NCI-H1048 (cell line): ENCODE measurements around the gene NUDT3.
"Not testable (repeated sequence)": the region's sequence is repeated elsewhere in the genome, so short reads cannot be mapped to it uniquely, and the experiment has no call there.

Experiments
- DNase-seq: peaks from one replicate; lab custom pipeline; 2025; lab: John Stamatoyannopoulos, UW

NUDT3 gene

DNA sequence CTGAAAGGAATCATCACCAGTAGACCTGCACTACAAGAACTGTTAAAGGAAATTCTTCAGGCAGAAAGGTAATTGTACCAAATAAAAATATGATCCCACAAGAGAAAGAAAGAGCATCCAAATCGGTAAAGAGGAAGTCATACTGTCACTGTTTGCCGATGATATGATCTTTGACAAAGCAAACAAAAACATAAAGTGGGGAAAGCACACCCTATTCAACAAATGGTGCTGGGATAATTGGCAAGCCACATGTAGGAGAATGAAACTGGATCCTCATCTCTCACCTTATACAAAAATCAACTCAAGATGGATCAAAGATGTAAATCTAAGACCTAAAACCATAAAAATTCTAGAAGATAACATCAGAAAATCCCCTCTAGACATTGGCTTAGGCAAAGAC, 140.1 kb downstream of the NUDT3 start:
- not testable (repeated sequence) for DNase-seq

DNA sequence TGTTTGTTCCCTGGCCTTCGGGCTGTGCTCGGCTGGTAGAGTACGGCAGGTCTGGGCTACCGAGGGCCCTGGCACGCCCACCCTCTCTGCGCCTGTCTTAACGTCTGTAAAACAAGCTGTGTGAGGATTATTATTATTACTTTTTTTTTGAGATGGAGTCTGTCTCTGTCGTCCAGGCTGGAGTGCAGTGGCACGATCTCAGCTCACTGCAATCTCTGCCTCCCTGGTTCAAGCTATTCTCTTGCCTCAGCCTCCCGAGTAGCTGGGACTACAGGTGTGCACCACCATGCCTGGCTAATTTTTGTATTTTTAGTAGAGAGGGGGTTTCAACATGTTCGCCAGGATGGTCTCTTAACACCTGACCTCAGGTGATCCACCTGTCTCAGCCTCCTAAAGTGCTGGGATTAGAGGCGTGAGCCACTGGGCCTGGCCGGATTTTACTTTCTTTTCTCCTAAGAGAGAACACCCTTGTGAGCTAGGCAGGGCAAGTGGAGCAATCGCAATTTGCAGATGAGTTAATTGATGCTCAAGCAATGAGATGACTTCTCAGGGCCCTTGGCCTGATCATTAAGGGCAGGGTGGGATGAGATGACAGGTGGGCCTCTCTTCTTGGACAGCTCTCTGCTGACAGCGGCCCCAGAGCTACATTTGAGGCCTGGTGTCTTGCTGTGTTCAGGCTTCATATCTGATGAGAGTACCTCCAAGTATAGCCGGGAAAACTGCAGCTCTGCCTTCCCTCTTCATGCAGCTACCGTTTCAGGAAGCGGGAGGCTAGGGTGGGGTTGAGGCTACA, 142.8 kb downstream of the NUDT3 start:
- DNase-seq = no peak

DNA sequence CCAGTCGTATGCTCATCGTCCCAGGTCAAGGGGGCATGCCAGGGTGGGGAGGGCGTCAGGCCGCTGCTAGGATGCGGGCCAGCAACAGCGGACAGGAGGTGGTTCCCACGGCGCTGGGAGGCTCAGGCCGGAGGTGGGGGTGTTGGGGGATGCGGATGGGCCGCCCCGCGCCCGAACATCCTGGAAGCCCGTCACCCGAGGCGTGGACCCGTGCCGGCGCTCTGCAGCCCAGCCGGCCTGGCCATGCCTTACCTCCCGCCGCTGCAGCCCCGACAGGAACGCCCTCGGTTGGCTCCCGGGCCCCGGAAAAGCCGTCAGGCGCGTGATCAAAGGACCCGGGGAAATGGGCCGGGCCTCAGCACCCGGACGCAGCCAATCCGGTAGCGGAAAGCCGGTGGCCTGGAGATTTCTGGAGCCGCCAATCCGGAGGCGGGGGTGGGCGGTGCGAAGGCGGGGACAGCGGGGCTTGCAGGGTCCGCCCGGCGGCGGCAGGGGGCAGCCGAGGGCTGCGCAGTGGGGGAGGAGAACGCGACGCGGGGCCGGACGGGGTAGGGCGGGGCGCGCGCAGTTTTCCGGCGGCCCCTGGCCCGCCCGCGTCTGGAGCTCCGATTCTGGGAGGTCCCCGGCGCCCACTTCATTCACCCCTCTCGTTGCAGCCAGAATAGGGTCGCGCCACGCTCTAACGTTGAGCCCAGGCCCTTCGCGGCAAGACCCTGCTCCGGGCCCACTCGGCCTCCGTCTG, 143.6 kb downstream of the NUDT3 start, which contains the start of gene SMIM29:
Gene SMIM29, minus strand, starts transcription at position 280 of the 742 bp plus-strand sequence. CDS start 1,215 bp downstream, outside the sequence.
- peak; percentile 88 for DNase-seq

DNA sequence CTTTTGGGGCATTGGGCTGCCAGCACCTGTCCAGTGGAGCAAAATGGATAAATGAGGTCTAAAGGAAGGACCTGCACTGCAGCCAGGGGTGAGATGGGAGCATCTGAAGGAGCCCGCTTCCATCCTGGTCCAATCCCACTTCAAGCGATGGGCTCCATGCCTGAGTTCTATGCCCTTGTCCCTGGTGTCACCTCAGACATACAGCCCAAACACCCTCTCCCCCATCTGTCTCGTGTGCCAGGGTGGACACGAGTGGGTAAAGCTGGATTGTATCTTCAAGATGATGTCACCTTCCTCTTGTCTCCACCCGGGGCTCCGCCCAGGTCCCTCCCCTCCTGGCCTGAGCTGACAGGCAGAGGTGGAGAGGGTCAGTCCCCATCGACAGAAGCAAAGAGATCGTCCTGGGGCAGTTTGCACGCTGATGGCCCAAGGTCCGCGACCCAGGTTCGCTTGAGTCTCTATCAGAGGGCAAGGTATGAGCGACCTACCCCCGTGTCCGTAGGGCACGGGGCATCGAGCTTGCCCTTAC, 144.2 kb downstream of the NUDT3 start:
- DNase-seq = no peak

DNA sequence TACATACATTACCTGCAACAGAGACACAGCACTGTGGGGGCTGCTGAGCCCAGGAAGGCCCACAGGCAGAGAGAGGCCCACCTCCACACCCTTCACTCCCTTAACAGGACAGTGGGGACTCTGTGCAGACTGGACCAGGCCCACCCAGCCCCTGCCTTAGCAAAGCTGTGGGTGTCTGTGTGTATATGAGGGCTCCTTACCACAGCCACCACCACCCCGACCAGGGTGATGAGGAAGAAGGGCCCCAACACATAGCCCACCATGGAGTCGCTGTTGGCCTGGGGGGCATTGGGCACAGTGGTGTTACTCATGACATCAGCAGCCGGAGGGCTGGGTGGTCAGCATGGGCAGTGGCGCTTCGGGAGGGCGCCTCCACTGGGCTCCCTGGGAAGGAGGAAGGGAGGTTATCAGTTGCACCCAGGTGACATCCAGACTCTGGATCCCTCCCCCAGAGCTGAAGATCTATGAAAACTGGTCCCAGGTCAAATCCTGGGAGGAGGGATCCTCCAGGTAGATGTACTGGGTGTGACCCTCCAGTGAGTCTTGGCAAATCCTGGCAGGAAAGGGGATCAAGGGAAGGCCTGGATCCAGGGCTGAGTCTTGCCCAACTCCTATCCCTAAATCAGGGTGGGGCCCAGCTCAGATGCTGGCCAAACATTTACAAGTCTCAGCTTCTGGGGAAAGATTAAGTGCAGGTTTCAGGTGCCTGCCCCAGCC, 144.8 kb downstream of the NUDT3 start:
- DNase-seq = no peak

DNA sequence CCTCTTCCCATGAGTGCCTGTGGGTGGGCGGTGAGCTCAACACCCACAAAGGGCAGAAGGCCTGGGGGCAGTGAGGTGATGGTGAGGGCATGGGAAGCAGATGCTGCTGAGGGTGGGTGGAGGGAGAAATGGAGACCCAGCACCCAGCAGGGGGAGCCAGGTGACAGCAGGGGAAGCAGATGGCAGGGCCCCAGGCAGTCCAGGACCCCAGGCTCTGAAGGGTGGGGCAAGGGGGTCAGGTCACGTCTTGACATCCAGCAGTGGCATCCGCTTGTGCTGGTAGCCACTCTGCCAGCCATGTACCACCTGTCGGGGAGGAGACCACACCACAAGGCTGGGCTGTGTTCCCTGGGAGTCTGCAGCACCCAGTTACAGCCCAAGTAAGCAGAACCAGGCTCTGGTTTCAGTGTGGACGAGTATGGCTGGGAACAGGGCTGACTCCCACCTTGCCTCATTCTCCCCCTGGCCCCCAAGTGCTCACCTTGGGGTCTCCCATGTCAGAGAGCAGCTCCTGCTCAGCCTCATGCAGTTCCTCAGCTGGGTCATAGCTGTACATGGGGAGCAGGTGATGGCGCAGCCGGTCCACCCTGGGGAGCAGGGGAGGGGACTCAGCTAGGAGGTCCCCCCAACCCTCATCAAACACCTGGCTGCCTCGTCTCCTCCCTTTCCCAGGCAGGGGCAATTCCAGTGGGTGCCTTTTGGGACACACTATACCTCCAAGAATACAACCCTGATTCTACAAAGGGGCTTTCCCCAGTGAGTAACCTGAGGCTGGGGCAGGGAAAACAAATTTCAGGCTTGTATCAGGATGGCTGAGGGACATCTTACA, 145.7 kb downstream of the NUDT3 start:
- DNase-seq = no peak

DNA sequence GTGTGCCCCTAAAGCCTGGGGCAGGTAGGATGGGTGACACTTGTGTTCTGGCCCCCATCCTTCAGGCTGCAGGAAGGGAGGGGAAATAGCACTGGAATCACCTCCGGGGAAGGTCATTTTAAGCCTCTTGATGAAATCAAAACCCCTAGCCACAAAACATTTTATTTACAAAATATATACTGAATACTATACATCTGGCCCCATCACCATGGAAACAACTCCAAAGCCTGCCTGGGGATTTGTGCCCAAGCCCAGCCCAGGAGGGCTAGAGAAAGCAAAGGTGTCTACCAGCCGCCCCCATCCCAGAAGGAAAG, 146.3 kb downstream of the NUDT3 start:
- no peak for DNase-seq

DNA sequence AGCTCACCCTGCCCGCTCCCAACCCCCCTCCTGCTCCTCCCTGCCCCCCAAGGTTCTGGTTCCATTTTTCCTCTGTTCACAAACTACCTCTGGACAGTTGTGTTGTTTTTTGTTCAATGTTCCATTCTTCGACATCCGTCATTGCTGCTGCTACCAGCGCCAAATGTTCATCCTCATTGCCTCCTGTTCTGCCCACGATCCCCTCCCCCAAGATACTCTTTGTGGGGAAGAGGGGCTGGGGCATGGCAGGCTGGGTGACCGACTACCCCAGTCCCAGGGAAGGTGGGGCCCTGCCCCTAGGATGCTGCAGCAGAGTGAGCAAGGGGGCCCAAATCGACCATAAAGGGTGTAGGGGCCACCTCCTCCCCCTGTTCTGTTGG, 146.7 kb downstream of the NUDT3 start:
- DNase-seq = not testable (repeated sequence)

DNA sequence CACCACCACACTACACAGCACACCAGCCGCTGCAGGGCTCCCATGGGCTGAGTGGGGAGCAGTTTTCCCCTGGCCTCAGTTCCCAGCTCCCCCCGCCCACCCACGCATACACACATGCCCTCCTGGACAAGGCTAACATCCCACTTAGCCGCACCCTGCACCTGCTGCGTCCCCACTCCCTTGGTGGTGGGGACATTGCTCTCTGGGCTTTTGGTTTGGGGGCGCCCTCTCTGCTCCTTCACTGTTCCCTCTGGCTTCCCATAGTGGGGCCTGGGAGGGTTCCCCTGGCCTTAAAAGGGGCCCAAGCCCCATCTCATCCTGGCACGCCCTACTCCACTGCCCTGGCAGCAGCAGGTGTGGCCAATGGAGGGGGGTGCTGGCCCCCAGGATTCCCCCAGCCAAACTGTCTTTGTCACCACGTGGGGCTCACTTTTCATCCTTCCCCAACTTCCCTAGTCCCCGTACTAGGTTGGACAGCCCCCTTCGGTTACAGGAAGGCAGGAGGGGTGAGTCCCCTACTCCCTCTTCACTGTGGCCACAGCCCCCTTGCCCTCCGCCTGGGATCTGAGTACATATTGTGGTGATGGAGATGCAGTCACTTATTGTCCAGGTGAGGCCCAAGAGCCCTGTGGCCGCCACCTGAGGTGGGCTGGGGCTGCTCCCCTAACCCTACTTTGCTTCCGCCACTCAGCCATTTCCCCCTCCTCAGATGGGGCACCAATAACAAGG, 147.3 kb downstream of the NUDT3 start:
- not testable (repeated sequence) for DNase-seq

DNA sequence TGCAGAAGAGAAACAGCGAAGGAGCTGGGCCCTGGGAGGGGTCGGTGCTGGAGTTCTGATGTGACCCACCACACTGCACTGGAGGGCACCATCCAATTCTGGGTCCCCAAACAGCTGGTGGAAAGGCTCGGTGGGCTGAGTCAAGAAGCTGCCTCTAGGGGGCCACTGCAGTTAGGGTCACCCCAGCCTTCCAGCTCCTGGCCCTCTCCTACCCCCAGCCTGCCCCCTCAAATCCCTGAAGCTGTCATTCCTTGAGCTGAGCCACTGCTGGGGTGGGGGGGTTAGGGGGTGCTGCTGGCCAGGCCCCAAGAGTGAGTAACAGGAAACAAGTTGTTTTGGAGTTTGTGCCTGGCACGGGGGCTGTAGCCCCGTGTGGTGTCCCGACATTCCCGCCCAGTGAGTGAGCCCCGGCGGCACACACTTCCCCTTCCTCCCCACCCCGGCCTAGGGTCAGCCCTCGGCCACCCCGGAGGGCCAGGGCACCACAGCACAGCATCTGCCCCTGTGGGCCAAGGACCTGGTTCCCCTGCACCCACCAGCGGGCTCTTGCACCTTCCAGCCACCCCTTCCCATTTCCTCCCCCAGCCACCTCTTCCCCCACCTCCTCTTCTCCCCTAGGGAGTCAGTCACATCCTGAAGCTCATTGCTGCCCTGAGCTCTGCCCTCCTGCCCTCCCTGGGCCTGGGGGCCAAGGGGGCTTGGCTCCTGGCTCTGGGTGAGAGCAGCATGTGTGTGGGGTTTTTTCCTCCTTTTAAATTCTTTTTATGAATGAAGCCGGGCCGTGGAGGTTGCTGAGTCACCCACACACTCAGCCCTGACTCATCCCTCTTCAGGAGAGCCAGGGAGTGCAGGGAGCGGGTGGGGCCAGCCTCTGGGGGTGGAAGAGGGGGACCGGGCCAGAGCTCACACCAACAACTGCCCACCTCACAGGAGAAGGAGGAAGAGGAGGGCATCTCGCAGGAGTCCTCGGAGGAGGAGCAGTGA, 148.3 kb downstream of the NUDT3 start:
- DNase-seq = no peak

DNA sequence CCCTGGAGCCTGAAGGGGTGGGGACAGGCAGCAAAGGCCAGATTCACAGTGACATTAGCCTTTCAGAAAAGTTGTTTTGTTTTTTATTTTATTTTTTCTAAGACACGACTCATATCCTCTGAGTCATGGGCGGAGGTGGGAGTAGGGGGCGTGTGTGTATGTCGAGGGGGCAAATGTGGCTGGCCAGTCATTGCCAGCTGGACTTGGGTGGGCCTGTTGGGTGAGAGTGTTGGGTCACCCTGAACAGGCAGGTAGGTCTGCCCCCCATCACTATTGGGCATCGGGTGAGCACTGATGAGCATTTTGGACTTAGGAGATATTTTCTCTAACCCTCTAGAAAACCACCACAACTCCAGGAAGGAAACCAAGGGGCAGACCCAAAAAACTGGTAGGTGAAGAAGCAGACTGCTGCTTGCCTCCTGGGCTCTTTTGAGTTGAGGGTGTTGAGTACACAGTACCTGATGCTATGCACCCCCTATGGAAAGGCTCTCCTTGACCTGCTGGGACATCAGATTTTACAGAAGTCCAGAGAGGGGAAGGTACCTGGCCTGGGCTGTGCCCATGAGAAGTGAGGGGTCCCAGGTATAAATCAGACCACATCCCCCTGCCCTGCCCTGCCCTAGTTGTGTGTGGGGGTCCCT, 149.2 kb downstream of the NUDT3 start:
- no peak for DNase-seq

DNA sequence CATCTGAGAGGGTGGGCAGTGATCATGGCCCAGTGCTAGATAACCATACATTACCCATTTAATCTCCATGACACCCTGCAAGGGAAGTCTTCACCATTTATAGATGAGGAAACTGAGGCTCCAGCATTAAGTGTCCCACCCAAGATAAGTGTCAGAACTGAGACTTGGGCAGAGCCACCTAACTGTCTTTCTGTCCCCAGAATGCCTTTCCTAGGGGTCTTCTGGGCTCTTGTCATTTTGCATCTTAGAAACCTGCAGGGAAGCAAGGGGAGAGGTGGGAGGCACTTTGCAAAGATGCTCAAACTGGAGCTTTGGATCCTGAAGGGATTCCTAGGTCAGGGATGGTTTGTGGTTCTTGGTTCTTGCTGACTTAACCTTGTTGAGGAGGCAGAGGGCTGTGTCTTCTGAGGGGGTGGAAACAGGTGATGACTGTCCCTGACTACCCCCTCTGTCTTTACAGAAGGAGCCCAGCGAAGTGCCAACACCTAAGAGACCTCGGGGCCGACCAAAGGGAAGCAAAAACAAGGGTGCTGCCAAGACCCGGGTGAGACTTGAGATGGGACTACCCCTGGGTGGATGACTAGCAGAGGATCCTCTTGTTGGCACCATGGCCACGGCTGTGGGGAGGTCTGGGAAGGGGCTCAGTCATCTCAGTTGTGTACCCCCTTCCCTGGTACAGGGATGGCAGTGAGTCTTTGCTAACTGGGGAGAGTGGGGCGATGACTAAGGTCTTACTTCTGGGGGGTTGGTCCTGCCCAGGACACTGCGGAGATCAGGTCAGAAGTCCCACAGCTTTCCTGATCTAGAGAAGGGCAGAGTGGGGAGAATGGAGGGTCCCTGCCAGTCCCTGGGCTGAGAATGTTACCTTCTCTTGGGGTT, 150.0 kb downstream of the NUDT3 start:
- no peak for DNase-seq

DNA sequence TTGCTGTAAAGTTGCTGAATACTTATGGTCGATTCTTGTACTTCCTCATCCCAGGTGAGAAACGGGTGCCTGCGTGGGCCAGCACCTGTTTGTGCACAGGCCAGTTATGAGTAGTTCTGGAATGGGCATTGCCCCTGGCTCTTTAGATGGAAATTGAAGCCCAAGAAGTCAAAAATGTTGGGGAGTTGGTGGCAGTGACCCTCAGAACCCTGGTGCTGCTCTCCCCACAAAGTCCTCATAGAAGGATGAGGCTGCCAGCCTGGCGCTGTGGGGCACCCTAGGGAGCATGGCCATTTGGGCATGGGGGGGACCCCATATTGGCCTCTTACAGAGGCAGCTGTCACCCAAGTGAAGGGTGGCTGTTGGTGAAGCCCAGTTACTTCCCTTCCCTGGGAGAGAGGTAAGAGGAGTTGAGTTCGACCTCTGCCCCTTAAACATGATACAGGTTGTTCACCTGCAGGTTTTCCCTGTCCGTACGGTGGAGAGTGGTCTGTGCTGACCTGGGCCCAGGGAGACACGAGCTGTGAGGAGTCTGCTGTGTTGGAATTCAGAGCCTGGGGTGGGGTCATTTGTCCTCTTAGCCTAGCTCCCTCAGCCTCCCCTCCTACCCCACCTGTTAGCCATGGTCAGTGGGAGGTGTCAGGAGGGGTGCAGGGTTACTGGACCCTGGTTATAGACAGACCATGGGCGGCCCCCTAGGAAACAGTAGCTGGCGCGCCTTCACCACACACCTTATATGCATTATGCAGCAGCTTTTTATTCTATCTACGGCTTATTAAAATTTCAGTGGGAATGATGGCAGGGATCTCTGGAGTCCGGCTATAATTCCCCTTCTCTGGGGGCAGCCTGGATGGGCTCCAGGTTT, 150.9 kb downstream of the NUDT3 start:
- DNase-seq = no peak

DNA sequence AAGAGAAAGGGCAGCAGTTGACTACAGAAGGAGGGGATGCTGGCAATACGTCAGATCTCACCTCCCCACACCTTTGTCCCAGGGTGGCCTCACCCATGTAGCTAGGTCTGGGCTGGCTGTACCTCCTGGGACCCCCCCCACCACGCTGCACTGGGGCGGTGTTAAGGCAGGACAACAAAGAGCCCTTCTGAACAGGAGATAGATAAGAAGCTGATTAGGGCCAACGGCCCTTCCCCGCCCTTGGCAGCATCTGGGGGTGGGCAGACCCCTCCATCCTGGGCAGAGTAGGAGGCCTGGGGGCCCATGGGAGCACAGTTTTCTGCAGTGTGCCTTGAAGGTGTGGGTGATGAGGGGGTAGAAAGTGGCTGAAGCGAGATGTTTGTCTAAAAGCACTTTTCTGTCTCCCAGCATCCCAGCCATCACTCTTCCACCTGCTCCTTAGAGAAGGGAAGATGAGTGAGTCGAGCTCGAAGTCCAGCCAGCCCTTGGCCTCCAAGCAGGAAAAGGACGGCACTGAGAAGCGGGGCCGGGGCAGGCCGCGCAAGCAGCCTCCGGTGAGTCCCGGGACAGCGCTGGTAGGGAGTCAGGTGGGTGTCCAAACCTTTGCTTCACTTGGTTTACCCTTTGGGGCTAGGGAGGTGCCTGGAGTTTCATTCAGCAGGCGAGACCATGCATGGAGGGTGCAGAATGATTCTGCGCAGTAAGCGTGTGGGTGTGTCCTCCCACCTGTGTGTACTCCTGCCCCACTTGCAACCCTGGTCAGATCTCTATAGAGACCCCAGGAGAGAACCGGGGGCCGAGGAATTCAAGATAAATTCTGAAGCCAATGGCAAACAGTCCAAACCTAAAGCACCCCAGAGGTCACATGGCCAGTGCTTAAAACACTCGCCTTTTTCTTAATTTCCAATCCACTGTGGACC, 151.9 kb downstream of the NUDT3 start:
- DNase-seq = no peak

DNA sequence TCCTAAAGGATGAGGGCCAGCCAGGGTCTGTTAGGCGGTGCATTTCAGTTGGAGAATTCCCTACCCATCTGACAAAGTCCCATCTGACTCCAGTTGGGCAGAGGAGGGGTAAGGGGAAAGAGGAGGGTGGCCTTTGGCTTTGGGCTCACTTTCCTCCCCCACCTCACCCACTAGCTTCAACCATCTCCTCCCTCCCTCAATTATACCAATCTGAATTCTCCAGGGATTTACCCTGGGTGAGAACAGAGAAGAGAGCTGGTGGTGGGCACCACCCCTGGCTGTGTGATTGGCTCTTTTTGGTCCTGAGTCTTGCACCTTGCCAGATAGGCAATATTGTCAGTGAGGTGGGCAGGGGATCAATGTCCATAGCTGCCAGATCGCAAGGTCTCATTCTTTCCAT, 152.6 kb downstream of the NUDT3 start:
- no peak for DNase-seq

DNA sequence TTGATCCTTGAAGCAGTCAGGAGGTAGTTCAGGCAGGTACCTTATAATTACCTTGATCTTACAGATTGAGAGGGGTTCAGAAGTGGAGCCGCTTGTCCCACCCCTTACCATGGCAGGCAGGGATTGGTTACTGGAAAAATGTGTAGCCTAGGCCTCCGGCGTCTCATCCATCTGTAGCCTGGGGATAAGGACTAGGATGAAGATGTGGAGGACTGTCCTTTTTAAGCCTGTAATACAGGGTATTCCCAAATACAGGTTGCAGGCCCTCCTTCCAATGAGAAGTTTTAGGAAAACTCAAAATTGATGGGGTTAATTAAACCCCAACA, 153.0 kb downstream of the NUDT3 start:
- DNase-seq = no peak
